HepG2 (cell line): Measurements from ENCODE around the gene BLOC1S1. TPM values are rescaled to one million over a fixed set of nuclear protein-coding genes. Genes with fewer than 3 reads are reported as not detected.

Experiments
- BATF2 ChIP-seq: sonication (generic); formaldehyde crosslinking; IDR thresholded peaks from 2 replicates; pipeline ENCODE4 v1.8.0; 2022; ENCODE audit warnings: mild to moderate bottlenecking, missing genetic modification reagents, moderate library complexity
- BORCS8-MEF2B ChIP-seq: sonication (generic); formaldehyde crosslinking; IDR thresholded peaks from 2 replicates; pipeline ENCODE4 v1.8.0; 2022; ENCODE audit warnings: mild to moderate bottlenecking, missing genetic modification reagents
- CREM ChIP-seq, 2 experiments: sonication (generic) in 1 of 2; formaldehyde crosslinking in 1 of 2; IDR thresholded peaks; 2 replicates each; pipeline versions ENCODE4 v1.4.0 to v1.6.1; 2016 to 2020; ENCODE audit warnings: antibody characterized with exemption in 1 of 2, mild to moderate bottlenecking in 1 of 2, missing genetic modification reagents in 1 of 2
- FOXM1 ChIP-seq: sonication (generic); formaldehyde crosslinking; IDR thresholded peaks from 2 replicates; pipeline ENCODE4 v1.5.0; 2020; ENCODE audit warnings: missing genetic modification reagents
- GRHL1 ChIP-seq: sonication (generic); formaldehyde crosslinking; conservative IDR thresholded peaks from 2 replicates; pipeline ENCODE4 v1.8.0; 2022; ENCODE audit warnings: missing genetic modification reagents
- KLF13 ChIP-seq: sonication (generic); formaldehyde crosslinking; IDR thresholded peaks from 2 replicates; pipeline ENCODE4 v1.4.0; 2020; ENCODE audit warnings: mild to moderate bottlenecking, missing genetic modification reagents
- MAZ ChIP-seq, 2 experiments: sonication (generic) in 1 of 2; formaldehyde crosslinking in 1 of 2; IDR thresholded peaks; 2 replicates each; pipeline versions ENCODE4 v1.5.0 to v1.6.1; 2012 to 2020; ENCODE audit warnings: low read depth in 2 of 2, mild to moderate bottlenecking in 2 of 2, borderline replicate concordance in 1 of 2, improper control_type of control experiment in 1 of 2, low read length in 1 of 2, missing genetic modification reagents in 1 of 2, moderate library complexity in 1 of 2
- NR2C2 ChIP-seq: sonication (generic); formaldehyde crosslinking; IDR thresholded peaks from 2 replicates; pipeline ENCODE4 v1.4.0; 2020; ENCODE audit warnings: missing genetic modification reagents, mild to moderate bottlenecking, moderate library complexity, borderline replicate concordance
- PAX8 ChIP-seq: sonication (generic); formaldehyde crosslinking; IDR thresholded peaks from 2 replicates; pipeline ENCODE4 v1.8.0; 2022; ENCODE audit warnings: mild to moderate bottlenecking, missing genetic modification reagents, borderline replicate concordance
- RXRA ChIP-seq: sonication (generic); formaldehyde crosslinking; IDR thresholded peaks from 2 replicates; pipeline ENCODE4 v1.5.1; 2020; ENCODE audit warnings: missing genetic modification reagents
- SATB2 ChIP-seq: sonication (generic); formaldehyde crosslinking; IDR thresholded peaks from 2 replicates; pipeline ENCODE4 v1.5.0; 2020; ENCODE audit warnings: missing genetic modification reagents
- SMAD9 ChIP-seq: sonication (generic); formaldehyde crosslinking; IDR thresholded peaks from 2 replicates; pipeline ENCODE4 v1.5.1; 2020; ENCODE audit warnings: mild to moderate bottlenecking, missing genetic modification reagents
- SNAPC5 ChIP-seq: sonication (generic); formaldehyde crosslinking; IDR thresholded peaks from 2 replicates; pipeline ENCODE4 v1.8.1; 2023; ENCODE audit warnings: mild to moderate bottlenecking, missing genetic modification reagents, borderline replicate concordance
- SRSF1 ChIP-seq: fragments of 200-400 bp; formaldehyde crosslinking; optimal IDR thresholded peaks from 2 replicates; pipeline ENCODE3; 2017; ENCODE audit warnings: mild to moderate bottlenecking, low read depth, low read length, moderate library complexity
- ZBTB42 ChIP-seq: sonication (generic); formaldehyde crosslinking; IDR thresholded peaks from 2 replicates; pipeline ENCODE4 v1.5.0; 2020; ENCODE audit warnings: mild to moderate bottlenecking, missing genetic modification reagents
- ZBTB49 ChIP-seq: sonication (generic); formaldehyde crosslinking; IDR thresholded peaks from 2 replicates; pipeline ENCODE4 v1.4.0; 2020; ENCODE audit warnings: missing genetic modification reagents, borderline replicate concordance
- ZFP36L2 ChIP-seq: sonication (generic); formaldehyde crosslinking; IDR thresholded peaks from 2 replicates; pipeline ENCODE4 v1.4.0; 2020; ENCODE audit warnings: missing genetic modification reagents
- ZNF430 ChIP-seq: sonication (generic); formaldehyde crosslinking; IDR thresholded peaks from 2 replicates; pipeline ENCODE4 v1.9.0; 2021; ENCODE audit warnings: mild to moderate bottlenecking, missing genetic modification reagents
- ZNF44 ChIP-seq: sonication (generic); formaldehyde crosslinking; IDR thresholded peaks from 2 replicates; pipeline ENCODE4 v1.5.1; 2020; ENCODE audit warnings: mild to moderate bottlenecking, missing genetic modification reagents
- polyA plus RNA-seq, 8 experiments: library from polyadenylated mRNA; depleted of rRNA in 3 of 8; stranded (reverse) in 7 of 8; unstranded in 1 of 8; fragments of >200 nt; fragmentation: Illumina TruSeq in 4 of 8; extraction: Trizol in 4 of 8; gene quantifications; 2 replicates each; pipeline versions ENCODE4 v1.2.1 to v1.2.3, GENCODE V29; 2011 to 2016; ENCODE audit warnings: low read depth in 4 of 8, missing spikeins in 1 of 8, mixed read lengths in 1 of 8; ENCODE audit not compliant: insufficient read depth in 1 of 8
- total RNA-seq, 5 experiments: library from RNA; depleted of rRNA; stranded (reverse); fragments of >200 nt; fragmentation: Illumina TruSeq; extraction: Trizol; gene quantifications; 2 replicates each; pipeline ENCODE4 v1.2.3, GENCODE V29; 2016; ENCODE audit warnings: low read depth in 1 of 5
- TF ChIP-seq, protein P1 (sequence below): sonication (generic); formaldehyde crosslinking; IDR thresholded peaks from 2 replicates; pipeline ENCODE4 v1.5.0; 2020; ENCODE audit warnings: missing genetic modification reagents
- TF ChIP-seq, protein P2 (sequence below): sonication (generic); formaldehyde crosslinking; conservative IDR thresholded peaks from 2 replicates; pipeline ENCODE4 v1.4.0; 2020; ENCODE audit warnings: missing genetic modification reagents

Gene BLOC1S1
- total and polyA plus RNA-seq, 2 of the 13 experiments (the other 11 are each of a cell fraction or from before 2014, with no cell fraction given) = 55.1 to 95.3 TPM

DNA sequence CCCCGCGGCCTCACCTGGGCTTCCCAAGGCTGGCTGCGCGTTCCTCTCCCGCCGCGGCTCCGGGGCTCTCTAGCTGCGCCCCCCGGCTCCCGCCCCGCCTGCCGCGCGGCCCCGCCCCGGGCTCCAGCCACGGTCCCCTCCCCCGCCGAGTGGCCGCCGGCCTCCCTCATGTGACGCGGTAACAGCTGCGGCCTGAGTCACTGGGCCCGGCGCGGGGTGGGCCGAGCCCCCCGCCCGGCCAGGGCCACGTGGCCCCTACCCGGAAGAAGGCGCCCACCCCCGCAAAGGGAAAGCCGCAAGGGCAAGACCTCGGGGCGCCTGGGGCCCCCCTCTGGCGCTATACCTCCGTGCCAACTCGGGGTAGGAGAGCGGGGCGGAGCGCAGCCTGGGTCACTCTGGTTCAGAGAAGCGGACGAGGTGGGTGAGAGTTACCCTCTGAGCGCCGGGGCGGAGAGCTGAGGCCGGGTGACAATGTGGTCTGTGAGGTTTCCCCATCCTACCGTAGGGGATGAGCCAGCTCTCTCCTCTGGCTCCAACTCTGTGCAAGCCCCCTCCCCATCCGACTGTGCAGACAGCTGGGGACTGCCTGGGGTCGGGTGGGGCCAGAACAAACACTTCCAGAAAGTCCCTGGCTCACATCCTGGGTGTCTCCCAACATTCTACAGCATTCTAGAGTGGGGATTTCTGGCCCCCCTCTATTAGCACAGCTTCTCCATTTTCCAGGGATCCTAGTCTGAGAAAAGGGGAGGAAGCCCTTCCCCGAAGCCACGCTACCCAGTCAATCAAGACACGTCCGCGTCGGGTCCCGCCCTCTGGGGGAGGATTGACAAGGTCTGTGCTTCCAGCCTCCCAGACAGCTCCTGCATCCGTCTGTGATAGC is 13.3 kb downstream of the BLOC1S1 start, which contains the start of gene CD63 (continued):
- TF ChIP-seq ZNF44 (no peak), CREM (IDR thresholded peaks at IDR 0.05) (no peak; the same call in 1 of the 2 replicates), CREM (CRISPR knock-in tag; IDR thresholded peaks at IDR 0.05) (no peak), MAZ (IDR thresholded peaks at IDR 0.05; ENCODE audit: borderline replicate concordance, low read depth, low read length) (no peak; the same call in 1 of the 2 replicates), MAZ (CRISPR knock-in tag; IDR thresholded peaks at IDR 0.05; ENCODE audit: low read depth) (peak; percentile 68), PAX8 (CRISPR knock-in tag) (no peak), FOXM1 (no peak), SRSF1 (peak; percentile 33), ZNF430 (CRISPR knock-in tag) (peak; percentile 57; the same call in 1 of the 2 replicates), NR2C2 (CRISPR knock-in tag) (no peak), SATB2 (CRISPR knock-in tag) (no peak), RXRA (CRISPR knock-in tag) (peak; percentile 57; the same call in 1 of the 2 replicates), KLF13 (CRISPR knock-in tag) (no peak), ZBTB49 (no peak), SMAD9 (CRISPR knock-in tag) (no peak), ZBTB42 (CRISPR knock-in tag) (no peak; the same call in 1 of the 2 replicates), BATF2 (no peak), SNAPC5 (CRISPR knock-in tag) (no peak), ZFP36L2 (CRISPR knock-in tag) (no peak), GRHL1 (CRISPR knock-in tag) (no peak), BORCS8-MEF2B (CRISPR knock-in tag) (no peak)
- TF ChIP-seq, protein P1, sequence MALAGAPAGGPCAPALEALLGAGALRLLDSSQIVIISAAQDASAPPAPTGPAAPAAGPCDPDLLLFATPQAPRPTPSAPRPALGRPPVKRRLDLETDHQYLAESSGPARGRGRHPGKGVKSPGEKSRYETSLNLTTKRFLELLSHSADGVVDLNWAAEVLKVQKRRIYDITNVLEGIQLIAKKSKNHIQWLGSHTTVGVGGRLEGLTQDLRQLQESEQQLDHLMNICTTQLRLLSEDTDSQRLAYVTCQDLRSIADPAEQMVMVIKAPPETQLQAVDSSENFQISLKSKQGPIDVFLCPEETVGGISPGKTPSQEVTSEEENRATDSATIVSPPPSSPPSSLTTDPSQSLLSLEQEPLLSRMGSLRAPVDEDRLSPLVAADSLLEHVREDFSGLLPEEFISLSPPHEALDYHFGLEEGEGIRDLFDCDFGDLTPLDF (CRISPR knock-in tag) = no peak
- TF ChIP-seq, protein P2, sequence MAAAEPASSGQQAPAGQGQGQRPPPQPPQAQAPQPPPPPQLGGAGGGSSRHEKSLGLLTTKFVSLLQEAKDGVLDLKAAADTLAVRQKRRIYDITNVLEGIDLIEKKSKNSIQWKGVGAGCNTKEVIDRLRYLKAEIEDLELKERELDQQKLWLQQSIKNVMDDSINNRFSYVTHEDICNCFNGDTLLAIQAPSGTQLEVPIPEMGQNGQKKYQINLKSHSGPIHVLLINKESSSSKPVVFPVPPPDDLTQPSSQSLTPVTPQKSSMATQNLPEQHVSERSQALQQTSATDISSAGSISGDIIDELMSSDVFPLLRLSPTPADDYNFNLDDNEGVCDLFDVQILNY = 0 out of 2 replicates have a peak, but pooled peaks have one; percentile 7
